ENCODE measurements around the gene SLC23A2.

- TF ChIP-seq POLR2AphosphoS5 (IDR thresholded peaks at IDR 0.05; ENCODE audit: low read depth, low read length) (no peak), POLR2A (IDR thresholded peaks at IDR 0.05; ENCODE audit: low read depth, low read length) (no peak), TAF1 (IDR thresholded peaks at IDR 0.05; ENCODE audit: low read depth, low read length) (no peak)
Observed at GRCh38 chr20:4913147-4913546, 88.2 kb downstream of the SLC23A2 start.
